Smooth muscle cell of the brain vasculature (primary cell): ENCODE results near the gene RFPL3.
"Not testable (repeated sequence)": the region's sequence is repeated elsewhere in the genome, so short reads cannot be mapped to it uniquely, and the experiment has no call there.

Experiments used
- DNase-seq: peaks from one replicate; pipeline ENCODE4 v3.0.0-alpha.2; 2012; ENCODE audit warnings: low read depth, low spot score

RFPL3 gene

GRCh38 chr22:32357567-32357966 is at the start of gene RFPL3:
RFPL3 (plus strand) TSS chr22:32357867; CDS start chr22:32358072, 205 bp downstream.
- not testable (repeated sequence) for DNase-seq

GRCh38 chr22:32308191-32308590 is 49.5 kb upstream of the RFPL3 start:
- no peak for DNase-seq

DNA sequence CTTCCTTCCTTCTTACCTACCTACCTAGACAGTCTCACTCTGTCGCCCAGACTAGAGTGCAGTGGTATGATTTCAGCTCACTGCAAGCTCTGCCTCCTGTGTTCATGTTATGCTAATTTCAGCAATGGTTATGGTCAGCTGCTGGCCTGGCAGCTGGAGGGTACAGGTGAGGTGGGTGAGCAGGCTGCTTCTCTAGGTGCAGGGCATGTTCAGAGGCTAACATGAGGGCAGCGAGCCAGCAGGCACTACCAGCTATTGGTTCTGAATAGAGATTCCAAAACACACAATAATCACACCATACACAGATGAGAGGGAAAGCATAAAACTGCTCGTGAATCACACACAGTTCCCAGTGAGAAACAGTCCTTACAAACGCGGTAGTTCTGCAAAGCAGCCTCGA is 48.7 kb upstream of the RFPL3 start:
- no peak for DNase-seq

- DNase-seq = no peak
Measured at GRCh38 chr22:32309585-32310251, 47.9 kb upstream of the RFPL3 start.

DNA sequence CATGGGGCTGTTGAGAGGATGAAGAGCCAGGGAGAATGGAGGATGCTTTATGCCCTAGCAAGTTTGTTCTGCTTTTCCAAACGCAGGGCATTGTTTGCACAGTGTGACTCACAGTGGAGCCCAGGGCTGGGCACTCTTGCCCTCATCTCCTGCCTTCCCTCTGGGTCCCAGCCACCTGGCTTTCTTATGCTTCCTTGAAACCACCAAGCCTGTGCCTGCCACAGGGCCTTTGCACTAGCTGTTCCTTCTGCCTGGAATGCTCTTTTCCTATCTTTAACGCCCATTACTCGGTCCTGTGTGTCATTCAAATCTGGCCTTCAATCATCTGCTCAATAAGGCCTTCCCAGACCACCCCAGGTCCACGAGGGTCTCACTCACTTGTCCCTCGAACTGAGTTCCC is 46.9 kb upstream of the RFPL3 start:
- DNase-seq = no peak

- no peak for DNase-seq
Measured at GRCh38 chr22:32311551-32312071, 46.1 kb upstream of the RFPL3 start.

DNA sequence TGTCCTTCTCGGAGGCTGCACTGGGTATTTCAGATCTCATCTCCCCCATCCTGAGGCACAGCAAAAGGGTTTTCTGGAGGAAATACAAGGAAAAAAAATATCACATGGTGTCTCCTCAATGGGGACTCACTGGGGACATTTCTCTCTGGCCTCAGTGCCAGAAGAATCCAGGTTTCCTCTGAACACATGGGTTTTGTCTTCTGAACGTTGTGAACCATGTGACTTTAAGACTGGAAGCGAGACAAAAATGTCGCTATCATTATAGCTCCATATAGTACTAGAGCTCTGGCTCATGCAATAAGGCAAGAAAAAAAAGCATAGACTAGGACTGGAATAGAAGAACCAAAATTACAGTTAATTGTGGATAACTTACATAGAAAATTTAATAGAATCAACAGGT is 44.9 kb upstream of the RFPL3 start:
- DNase-seq = no peak

DNA sequence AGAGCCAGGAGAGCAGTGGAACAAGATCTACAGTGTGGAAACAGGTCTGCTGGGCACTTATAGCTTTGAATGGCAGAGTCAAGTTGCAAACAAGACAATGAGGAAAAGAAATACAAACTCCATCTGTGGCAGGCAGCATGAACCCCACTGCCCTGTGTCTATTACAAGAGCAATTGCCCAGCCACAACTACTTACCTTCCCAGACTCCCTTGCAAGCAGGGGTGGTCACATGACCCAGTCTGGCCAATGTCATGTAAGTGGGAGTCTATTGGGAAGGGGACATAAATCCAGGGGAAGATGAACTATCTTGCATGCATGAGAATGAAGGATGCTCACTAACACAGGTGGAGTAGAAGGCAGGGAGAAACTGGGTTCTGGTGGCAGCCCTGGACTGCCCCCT is 44.1 kb upstream of the RFPL3 start:
- DNase-seq = no peak

- no peak for DNase-seq
Measured at GRCh38 chr22:32317524-32317923, 40.1 kb upstream of the RFPL3 start.

- DNase-seq = no peak
Measured at GRCh38 chr22:32318361-32318760, 39.3 kb upstream of the RFPL3 start.

GRCh38 chr22:32319861-32320406 is 37.7 kb upstream of the RFPL3 start:
- DNase-seq = no peak

GRCh38 chr22:32322986-32323385 is 34.7 kb upstream of the RFPL3 start:
- DNase-seq = no peak

GRCh38 chr22:32323513-32324164 is 34.0 kb upstream of the RFPL3 start:
- DNase-seq = no peak

GRCh38 chr22:32324505-32325415 is 32.9 kb upstream of the RFPL3 start:
- DNase-seq = no peak

DNA sequence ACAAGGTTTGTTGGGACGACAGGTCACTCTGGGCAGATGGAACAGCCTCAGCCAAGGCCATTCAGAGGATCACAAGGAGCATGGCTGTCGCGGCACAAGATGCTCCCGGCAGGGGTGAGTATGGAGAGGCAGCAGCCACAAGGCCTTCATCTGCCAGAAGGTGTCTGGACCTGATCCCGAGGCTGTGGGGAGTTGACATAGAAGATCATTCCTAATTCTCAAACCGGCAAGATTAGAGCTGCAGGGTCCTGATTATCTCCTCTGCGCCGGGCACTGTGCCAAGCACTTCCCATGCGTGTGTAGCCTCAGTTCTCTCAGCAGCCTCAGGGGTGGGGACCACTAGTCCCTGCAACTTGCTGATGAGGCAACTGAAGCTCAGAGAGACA is 32.3 kb upstream of the RFPL3 start:
- no peak for DNase-seq

DNA sequence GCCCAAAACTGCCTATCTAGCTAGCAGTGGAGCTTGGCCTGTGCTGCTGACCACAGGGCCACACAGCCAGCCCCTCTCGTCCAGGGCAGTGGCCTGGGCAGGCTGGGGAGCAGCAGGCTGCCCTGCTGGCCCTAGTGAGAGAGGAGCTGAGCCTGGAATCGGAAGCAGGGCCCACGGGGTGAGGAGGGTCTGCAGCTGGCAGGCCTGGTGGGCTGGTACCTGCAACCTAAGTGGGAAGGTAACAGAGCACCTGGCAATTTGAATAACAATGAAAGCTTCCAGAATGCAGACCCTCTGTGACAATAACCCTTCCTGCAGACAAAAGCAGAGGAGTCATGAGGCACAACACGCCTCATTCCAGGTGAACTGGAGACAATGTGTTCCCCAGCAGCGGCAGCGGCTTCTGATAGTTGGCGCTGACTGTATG is 31.8 kb upstream of the RFPL3 start:
- DNase-seq = no peak

GRCh38 chr22:32326647-32327046 is 31.0 kb upstream of the RFPL3 start:
- DNase-seq = no peak

DNA sequence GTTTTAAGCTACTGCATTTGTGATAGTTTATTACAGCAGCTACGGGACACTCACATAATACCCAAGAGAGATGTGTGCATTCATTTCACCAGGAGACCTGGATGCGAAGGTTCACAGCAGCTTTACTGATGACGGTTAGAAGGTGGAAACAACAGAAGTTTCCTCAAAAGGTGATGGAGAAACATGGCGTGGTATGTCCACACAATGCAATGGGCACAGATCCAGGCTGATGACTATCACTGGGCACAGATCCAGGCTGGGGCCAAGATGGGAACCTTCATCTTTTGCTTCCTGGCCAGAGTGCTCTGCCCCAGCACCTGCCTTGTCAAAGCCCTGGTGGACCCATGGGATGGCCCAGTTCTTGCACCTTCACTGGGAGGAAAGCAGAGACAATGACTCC is 30.6 kb upstream of the RFPL3 start:
- DNase-seq = no peak

GRCh38 chr22:32327596-32328171 is 30.0 kb upstream of the RFPL3 start:
- DNase-seq = no peak

DNA sequence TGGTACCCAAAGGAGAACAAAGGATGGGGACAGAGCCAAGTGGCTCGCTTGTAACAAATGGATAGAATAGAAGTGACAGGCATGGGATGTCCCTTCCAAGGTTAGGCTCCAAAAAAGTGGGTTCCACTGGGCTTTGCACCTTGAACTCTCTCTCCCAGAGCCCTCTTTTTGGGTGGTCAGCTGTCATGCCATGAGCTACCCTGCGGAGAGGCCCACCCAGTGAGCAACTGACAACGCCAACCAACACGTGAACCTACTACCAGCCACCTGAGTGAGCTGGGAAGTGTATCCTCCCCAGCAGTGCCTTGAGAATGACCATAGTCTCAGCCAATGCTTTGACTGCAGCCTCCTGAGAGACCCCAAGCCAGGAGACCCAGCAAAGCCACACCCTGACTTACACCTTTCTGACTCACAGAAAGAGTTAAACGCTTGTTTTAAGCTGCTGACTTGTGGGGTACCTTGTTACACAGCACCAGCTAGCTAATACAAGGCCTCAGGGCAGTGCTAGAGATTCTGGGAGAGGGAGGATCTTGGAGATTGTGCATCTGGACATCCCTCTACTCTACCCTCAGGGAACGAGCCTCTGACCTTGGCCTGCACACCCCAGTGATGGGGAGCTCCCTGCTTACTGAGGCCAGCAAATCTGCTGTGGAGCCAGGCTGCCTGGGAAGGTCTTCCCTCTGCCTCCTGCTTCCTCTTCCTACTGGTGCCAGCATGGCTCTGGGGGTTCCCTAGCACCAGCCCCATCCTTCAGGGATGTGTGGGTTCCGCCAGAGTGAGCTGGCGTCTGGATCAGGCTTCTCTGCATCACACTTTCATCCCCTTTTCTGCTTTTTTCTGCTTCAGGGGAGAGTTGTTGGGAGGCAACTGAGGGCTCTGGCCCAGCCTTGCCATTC is 29.1 kb upstream of the RFPL3 start:
- no peak for DNase-seq
